HG03025 (cell line): ENCODE measurements around the gene SLC24A2.
"Not testable (repeated sequence)": the region's sequence is repeated elsewhere in the genome, so short reads cannot be mapped to it uniquely, and the experiment has no call there.

Experiments used
- ATAC-seq: cut with Tn5 transposase; IDR thresholded peaks from one replicate; pipeline ENCODE4 v1.9.1; 2021; ENCODE audit warnings: mild to moderate bottlenecking, moderate library complexity; ENCODE audit not compliant: unreplicated experiment, low FRiP score

SLC24A2 gene

DNA sequence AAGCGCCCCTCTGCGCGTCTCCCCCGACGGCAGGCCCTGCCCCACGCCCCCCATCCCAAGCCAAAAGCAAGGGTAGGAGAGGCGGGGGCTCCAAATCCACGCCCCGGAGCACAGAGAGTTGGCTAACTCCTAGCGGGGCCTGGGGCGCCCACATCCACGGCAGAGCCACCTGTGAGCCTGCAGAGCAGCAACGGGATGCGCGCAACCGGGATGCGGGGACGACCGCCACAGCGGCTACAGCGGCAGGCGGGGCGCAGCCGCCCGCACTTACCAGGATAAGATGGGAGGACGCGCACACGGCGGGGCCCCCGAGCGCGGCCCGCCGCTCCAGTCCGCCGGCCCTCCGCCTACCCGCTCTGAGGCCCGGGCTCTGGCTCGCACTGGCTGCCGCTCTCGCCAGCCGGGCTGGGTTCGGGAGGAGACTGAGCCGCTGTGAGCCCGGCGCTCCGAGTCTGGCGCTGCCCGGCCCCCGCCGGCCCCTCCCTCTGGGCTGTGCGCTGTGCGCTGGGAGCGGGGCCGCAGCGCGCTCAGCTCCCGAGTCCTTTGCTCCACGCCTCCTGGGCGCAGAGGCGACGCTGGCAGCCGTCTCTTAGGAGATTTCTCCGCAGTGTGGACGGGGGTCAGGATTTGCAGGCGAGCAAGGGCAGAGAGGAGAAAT is at the start of gene SLC24A2:
TSS of gene SLC24A2 (minus strand) at position 424 of the 658 bp plus-strand sequence.
- no peak for ATAC-seq

GRCh38 chr9:19833331-19833730 is 44.5 kb upstream of the SLC24A2 start:
- ATAC-seq, result not testable (repeated sequence)

GRCh38 chr9:19830796-19831195 is 42.0 kb upstream of the SLC24A2 start:
- ATAC-seq, result no peak

DNA sequence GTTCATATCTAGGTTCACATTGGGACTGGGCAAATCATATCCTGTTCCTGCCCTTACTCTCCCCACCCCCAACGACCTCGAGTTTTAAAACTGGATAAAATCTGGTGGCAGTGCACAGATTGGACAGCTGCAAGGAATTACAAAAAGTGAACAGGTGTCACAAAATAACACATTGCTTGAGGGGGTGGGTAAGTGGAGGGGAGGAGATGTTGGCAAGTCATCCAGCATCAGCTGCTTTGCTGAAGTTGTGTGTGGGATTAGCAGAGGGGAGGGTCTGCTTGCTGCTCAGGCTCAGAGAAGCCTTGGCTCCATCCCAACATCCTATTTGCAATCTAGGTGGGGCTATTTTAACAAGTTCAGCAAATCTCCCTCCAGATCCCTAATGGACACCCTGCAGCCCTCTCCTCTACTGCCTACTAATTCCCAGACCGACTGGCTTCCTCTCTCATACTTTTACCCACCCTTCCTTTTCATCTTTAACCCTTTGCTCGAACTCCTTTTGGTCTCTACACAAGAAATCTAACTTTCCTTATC is 39.8 kb upstream of the SLC24A2 start:
- ATAC-seq, result no peak

GRCh38 chr9:19816769-19817168 is 27.9 kb upstream of the SLC24A2 start:
- ATAC-seq, result no peak

GRCh38 chr9:19812194-19812593 is 23.4 kb upstream of the SLC24A2 start:
- no peak for ATAC-seq

GRCh38 chr9:19809422-19810269 is 20.8 kb upstream of the SLC24A2 start:
- no peak for ATAC-seq

DNA sequence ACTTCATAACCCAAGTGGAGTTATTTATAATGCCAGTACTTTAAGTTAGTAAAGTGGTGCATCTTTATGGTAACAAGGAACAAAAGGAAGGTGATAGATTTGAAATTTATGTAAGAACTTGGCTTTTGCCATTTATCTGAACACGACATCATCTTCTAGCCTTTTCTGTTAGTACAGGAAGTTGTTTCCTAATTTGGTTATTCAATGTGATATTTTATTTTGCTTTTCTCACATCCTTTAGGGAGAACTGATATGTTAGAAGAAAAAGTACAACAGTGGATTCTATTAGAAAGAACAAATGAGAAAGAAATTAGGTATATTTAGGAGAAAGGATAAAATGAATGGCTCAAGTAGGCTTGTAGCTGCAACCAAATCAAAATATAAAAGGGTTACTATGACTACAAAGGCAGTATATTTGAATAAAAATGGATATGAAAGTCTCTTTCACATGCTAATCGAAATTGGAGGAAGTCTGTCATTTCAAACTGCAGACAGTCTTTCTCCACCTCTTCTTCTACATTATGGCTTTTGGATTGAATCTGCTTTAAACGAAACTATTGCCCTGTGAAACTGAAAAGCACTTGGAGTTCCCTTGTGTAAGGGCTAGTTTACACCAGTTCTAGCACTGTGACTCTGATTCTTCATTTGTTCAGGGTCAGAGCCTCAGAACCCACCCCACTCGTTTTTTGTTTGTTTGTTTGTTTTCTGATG is 18.5 kb upstream of the SLC24A2 start:
- ATAC-seq, result no peak

DNA sequence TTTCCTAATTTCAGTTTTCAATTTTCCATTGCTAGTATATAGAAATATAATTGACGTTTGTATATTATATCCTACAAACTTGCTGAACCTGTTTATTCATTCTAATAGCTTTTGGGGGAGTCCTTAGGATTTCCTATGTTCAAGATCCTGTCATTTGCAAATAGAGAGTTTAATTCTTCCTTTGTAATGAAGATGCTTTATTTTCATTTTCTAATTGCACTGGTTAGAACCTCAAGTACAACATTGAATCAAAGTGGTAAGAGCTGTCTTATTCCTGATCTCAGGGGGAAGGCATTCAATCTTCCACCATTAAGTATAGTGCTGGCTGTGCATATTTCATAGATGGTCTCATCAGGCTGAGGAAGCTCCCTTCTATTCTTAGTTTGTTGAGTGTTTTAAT is 15.6 kb upstream of the SLC24A2 start:
- no peak for ATAC-seq

- ATAC-seq, result no peak
These were observed 12.0 kb upstream of the SLC24A2 start for GRCh38 chr9:19800884-19801283.

- no peak for ATAC-seq
These were observed 10.9 kb upstream of the SLC24A2 start for GRCh38 chr9:19799784-19800183.

DNA sequence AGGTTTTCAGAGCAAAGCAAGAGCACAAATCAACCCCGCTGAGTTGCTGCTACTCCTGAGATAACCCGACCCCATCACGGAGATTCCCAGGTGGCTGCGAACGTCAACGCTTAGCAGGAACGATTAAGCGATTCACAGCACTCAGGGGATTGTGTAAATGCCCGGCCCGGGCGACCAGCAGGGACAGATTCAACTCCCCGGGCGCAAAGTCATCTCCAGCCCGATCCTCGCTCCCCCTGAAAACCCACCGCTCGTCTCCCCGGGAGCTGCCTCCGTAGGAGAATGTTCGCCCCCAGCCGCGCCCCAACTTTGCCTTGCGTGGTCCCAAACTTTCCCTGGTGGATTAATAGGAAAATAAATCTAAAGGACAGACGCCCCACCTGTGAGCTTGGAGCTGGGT is 685 bp downstream of the SLC24A2 start:
- ATAC-seq, result no peak

DNA sequence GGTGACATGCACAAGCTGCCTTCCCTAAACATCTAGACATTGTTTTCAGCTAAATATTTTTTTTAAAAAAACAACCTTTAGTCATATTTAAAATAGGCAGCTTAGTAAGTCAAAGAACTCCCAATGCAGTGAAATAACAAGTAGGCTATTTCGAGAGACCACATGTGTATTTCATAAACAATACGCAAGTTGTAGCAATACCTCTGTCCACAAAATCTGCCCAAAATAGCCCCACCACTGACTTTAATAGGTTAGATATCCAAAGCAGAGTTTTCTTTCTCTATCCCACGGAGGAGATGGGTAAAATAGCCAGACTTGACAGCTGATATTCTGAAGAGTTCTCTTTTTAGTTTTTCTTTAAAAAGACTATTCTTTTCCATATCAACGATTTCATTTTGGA is 1.2 kb downstream of the SLC24A2 start:
- no peak for ATAC-seq

- ATAC-seq, result no peak
These were observed 3.6 kb downstream of the SLC24A2 start for GRCh38 chr9:19785230-19785629.

GRCh38 chr9:19784136-19784535 is 4.7 kb downstream of the SLC24A2 start:
- ATAC-seq, result no peak

DNA sequence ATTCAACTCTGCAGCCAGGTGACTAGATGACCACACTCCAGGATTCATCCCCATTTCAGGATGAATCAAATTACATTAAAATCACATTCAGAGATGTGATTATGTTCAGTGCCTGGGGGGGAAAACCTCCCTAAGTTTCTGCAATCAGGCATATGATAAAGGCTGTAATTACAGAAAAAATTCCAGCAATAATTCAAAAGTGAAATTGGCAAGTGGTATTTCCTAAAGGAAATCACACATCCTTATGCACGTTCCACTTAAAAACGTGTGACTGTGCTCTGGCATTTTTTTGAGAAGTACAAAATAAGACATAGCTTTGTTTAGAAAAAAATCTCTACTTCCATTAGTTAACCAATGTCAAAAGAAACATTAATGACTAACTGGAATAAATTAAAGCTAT is 5.3 kb downstream of the SLC24A2 start:
- no peak for ATAC-seq

DNA sequence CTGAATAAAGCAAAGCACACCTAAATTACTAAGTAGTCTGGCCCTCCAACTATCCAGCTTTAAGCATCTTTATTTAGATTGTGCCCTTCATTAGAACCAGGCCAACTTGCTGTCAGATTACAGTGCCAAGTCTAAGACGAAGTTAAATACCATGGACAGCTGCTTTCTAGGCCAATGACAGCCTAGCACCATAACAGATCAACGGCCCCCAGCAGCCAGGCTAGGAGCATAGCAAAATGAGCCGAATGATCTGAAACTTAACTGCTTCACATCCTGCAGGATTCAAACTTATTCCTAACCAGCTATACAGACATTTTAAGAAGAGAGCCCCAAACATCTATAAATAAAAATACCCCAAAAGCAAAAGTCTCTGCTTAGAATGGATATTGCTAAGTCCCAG is 6.8 kb downstream of the SLC24A2 start:
- ATAC-seq, result no peak

GRCh38 chr9:19781240-19781639 is 7.6 kb downstream of the SLC24A2 start:
- no peak for ATAC-seq

- no peak for ATAC-seq
These were observed 17.4 kb downstream of the SLC24A2 start for GRCh38 chr9:19771446-19771845.

DNA sequence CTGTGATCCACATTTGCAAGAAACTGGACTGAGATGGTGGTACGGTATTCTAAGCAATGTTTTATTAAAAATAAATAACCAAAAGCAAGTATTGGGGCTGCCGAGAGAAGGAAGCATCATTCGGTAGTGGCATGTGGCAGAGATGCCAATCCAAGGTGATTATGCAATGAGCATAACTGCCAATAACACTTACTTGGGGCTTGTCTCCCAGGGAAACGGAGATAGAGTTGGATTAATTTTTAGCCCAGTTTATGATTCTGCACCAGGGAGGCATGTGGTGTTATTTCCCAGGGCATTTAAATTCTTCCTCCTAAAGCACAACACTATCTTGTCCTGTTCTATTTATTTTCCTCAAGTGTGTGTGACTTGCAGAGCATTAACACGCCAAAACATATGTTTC is 17.9 kb downstream of the SLC24A2 start:
- ATAC-seq, result no peak

- ATAC-seq, result no peak
These were observed 19.6 kb downstream of the SLC24A2 start for GRCh38 chr9:19769213-19769612.
